Dedifferentiated amniotic fluid mesenchymal stem cell (primary cell): Measurements from ENCODE around the gene NTRK3.

Experiments
- DNase-seq: peaks from one replicate; pipeline ENCODE4 v3.0.0-alpha.2; 2016; ENCODE audit errors: extremely low spot score

The NTRK3 gene

GRCh38 chr15:87818756-87819155, 437.8 kb downstream of the NTRK3 start:
- DNase-seq, result no peak

- DNase-seq, result no peak
These were observed 439.0 kb downstream of the NTRK3 start for GRCh38 chr15:87817553-87817952.

- peak; percentile 58 for DNase-seq
These were observed 439.7 kb downstream of the NTRK3 start for GRCh38 chr15:87816811-87817210.

GRCh38 chr15:87816016-87816415, 440.5 kb downstream of the NTRK3 start:
- DNase-seq, result no peak
